Measurements from ENCODE around the gene PML. TPM values are rescaled to one million over a fixed set of nuclear protein-coding genes. Genes with fewer than 3 reads are reported as not detected.
A peak's percentile ranks its signal among the peaks of the same experiment; 100 is the strongest.

PML gene
- total RNA-seq, 1 donor from 2014 or later, result 15.3 TPM

DNA sequence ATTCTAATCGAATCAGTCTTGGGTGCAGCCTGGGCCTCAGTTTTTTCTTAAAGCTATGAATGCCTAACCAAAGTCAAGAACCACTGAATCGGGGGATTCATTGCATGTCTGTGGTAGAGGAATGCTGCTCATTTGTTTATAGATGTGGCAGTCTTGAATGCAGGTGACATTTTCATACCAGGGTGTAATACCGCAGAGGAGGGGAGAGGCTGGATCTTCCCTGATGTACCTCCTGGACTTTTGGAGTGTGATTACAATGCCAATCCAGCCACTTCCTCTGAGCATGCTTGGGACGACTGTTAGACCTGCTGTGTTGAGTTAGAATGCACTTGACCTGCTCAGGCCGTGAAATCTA is 45.1 kb downstream of the PML start:
- H3F3A ChIP-seq (ENCODE audit: low read depth), result no peaks in the 10 kb centered on the region
- no peaks in the 10 kb centered on the region for H3K79me2 ChIP-seq (ENCODE audit: low read depth)
- no peak for DNase-seq (ENCODE audit: low spot score)
- Mint-ChIP-seq H3K36me3 (no peaks in the 10 kb centered on the region), H3K9me3 (no peaks in the 10 kb centered on the region), H3K27me3 (ENCODE audit: insufficient read depth, low read depth) (peaks cover 8% of the 10 kb centered on the region), H3K4me1 (peaks cover 26% of the 10 kb centered on the region), H3K4me3 (no peak overlapping the region), H3K27ac (peak overlapping the region; percentile 25)
- H3K9me3 ChIP-seq (ENCODE audit: low read depth), result no peaks in the 10 kb centered on the region
- H3K27ac ChIP-seq, result no peak overlapping the region
- H3K27me3 ChIP-seq, result no peaks in the 10 kb centered on the region
- no peak overlapping the region for H2AFZ ChIP-seq (replicated peaks)
- H3K9ac ChIP-seq, result no peak overlapping the region
- peaks cover 6% of the 10 kb centered on the region for H3K4me1 ChIP-seq
- no peak overlapping the region for H3K4me2 ChIP-seq
- no peak overlapping the region for H3K4me3 ChIP-seq
- H4K20me1 ChIP-seq (ENCODE audit: low read depth), result peaks cover 8% of the 10 kb centered on the region
- H3K36me3 ChIP-seq, result no peaks in the 10 kb centered on the region
- TF ChIP-seq EZH2phosphoT487 (IDR thresholded peaks at IDR 0.05) (no peak), EZH2 (IDR thresholded peaks at IDR 0.05) (no peak)
- TF ChIP-seq, protein P1, sequence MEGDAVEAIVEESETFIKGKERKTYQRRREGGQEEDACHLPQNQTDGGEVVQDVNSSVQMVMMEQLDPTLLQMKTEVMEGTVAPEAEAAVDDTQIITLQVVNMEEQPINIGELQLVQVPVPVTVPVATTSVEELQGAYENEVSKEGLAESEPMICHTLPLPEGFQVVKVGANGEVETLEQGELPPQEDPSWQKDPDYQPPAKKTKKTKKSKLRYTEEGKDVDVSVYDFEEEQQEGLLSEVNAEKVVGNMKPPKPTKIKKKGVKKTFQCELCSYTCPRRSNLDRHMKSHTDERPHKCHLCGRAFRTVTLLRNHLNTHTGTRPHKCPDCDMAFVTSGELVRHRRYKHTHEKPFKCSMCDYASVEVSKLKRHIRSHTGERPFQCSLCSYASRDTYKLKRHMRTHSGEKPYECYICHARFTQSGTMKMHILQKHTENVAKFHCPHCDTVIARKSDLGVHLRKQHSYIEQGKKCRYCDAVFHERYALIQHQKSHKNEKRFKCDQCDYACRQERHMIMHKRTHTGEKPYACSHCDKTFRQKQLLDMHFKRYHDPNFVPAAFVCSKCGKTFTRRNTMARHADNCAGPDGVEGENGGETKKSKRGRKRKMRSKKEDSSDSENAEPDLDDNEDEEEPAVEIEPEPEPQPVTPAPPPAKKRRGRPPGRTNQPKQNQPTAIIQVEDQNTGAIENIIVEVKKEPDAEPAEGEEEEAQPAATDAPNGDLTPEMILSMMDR (IDR thresholded peaks at IDR 0.05), result no peak

DNA sequence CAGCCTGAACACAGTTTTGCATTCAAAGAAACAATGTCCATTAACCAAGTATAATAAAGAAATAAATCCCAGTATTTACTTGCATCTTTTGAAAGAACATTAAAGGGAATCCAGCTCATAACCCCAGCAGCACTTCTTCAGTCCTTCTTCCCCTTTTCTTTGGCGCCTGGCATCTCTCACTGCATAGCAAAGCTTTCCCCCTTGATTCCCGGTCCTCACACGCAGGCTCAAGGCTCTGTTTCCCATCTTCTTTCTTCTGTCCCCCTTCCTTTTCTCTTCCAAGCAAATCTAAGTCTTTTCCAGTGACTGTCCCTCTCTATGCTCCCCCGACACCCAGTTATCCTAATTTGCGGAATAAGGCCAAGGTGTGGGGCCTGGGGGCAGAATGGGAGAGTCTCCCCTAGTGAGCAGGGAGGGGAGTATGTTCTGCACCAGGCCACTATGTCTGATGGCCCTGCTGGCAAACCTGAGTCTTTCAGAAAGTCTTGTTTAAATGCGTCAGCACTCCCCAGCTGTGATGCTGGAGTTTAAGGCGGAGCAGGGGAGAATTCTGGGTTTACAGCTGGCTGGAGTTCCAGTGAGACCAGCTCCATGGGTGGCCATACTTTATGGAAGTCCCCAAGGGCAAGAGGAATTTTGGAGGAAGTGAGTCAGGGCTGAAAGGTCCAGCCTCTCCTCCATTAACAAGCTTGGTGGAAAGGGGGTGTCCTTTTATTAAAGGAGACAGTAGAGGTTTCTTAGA is 45.8 kb downstream of the PML start:
- Histone ChIP-seq H3K4me3 (no peak overlapping the region), H3K27me3 (no peaks in the 10 kb centered on the region), H3K27ac (no peak overlapping the region), H3K9me3 (ENCODE audit: low read depth) (no peaks in the 10 kb centered on the region), H3K79me2 (ENCODE audit: low read depth) (no peaks in the 10 kb centered on the region), H3K4me1 (peaks cover 6% of the 10 kb centered on the region), H2AFZ (replicated peaks) (no peak overlapping the region), H4K20me1 (ENCODE audit: low read depth) (peaks cover 8% of the 10 kb centered on the region), H3F3A (ENCODE audit: low read depth) (no peaks in the 10 kb centered on the region), H3K36me3 (no peaks in the 10 kb centered on the region), H3K9ac (no peak overlapping the region), H3K4me2 (no peak overlapping the region)
- TF ChIP-seq EZH2 (IDR thresholded peaks at IDR 0.05) (no peak), EZH2phosphoT487 (IDR thresholded peaks at IDR 0.05) (no peak)
- TF ChIP-seq, protein P1 (IDR thresholded peaks at IDR 0.05), result no peak
- peaks cover 8% of the 10 kb centered on the region for H3K27me3 Mint-ChIP-seq (ENCODE audit: insufficient read depth, low read depth)
- no peak overlapping the region for H3K4me3 Mint-ChIP-seq
- DNase-seq (ENCODE audit: low spot score), result peak; percentile 25
- H3K36me3 Mint-ChIP-seq, result no peaks in the 10 kb centered on the region
- H3K4me1 Mint-ChIP-seq, result peaks cover 26% of the 10 kb centered on the region
- H3K9me3 Mint-ChIP-seq, result no peaks in the 10 kb centered on the region
- H3K27ac Mint-ChIP-seq, result no peak overlapping the region

DNA sequence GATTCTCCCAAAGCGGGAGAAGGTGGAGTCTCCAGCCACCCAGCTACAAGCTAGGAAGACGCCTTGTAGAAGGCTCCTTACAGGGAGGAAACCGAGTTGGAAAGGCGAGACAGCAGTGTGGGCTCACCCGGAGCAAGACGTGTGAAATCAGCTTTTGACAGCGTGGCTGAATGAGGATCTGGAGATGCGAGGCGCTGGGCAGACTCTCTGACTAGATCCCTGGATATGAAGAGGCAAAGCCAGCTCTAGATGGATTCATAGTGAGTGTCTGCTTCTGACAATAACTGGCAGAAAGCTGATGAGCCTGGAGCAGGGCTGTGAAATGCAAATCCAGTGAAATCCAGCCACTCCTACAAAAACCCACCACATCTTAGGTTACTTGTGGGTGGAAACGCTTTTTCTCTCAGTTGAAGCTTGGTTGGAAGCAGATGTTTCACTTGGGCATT is 46.8 kb downstream of the PML start:
- peaks cover 26% of the 10 kb centered on the region for H3K4me1 Mint-ChIP-seq
- peaks cover 4% of the 10 kb centered on the region for H4K20me1 ChIP-seq (ENCODE audit: low read depth)
- no peaks in the 10 kb centered on the region for H3K36me3 Mint-ChIP-seq
- no peak for DNase-seq (ENCODE audit: low spot score)
- no peaks in the 10 kb centered on the region for H3K9me3 Mint-ChIP-seq
- no peak overlapping the region for H3K4me2 ChIP-seq
- H3K36me3 ChIP-seq, result no peaks in the 10 kb centered on the region
- no peak overlapping the region for H3K27ac ChIP-seq
- H2AFZ ChIP-seq (replicated peaks), result no peak overlapping the region
- H3K27me3 Mint-ChIP-seq (ENCODE audit: insufficient read depth, low read depth), result peaks cover 6% of the 10 kb centered on the region
- no peak overlapping the region for H3K4me3 ChIP-seq
- no peak overlapping the region for H3K4me3 Mint-ChIP-seq
- peaks cover 6% of the 10 kb centered on the region for H3K4me1 ChIP-seq
- no peaks in the 10 kb centered on the region for H3F3A ChIP-seq (ENCODE audit: low read depth)
- TF ChIP-seq EZH2 (IDR thresholded peaks at IDR 0.05), result no peak
- no peak for TF ChIP-seq EZH2phosphoT487 (IDR thresholded peaks at IDR 0.05)
- TF ChIP-seq, protein P1 (IDR thresholded peaks at IDR 0.05), result no peak
- H3K27me3 ChIP-seq, result no peaks in the 10 kb centered on the region
- H3K27ac Mint-ChIP-seq, result no peak overlapping the region
- no peaks in the 10 kb centered on the region for H3K9me3 ChIP-seq (ENCODE audit: low read depth)
- H3K9ac ChIP-seq, result no peak overlapping the region
- no peaks in the 10 kb centered on the region for H3K79me2 ChIP-seq (ENCODE audit: low read depth)

Measured in neural progenitor cell (in vitro differentiated cells).